ENCODE data around the gene FASLG.
"Not testable (repeated sequence)": the region's sequence is repeated elsewhere in the genome, so short reads cannot be mapped to it uniquely, and the experiment has no call there.

Gene FASLG, protein sequence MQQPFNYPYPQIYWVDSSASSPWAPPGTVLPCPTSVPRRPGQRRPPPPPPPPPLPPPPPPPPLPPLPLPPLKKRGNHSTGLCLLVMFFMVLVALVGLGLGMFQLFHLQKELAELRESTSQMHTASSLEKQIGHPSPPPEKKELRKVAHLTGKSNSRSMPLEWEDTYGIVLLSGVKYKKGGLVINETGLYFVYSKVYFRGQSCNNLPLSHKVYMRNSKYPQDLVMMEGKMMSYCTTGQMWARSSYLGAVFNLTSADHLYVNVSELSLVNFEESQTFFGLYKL

DNA sequence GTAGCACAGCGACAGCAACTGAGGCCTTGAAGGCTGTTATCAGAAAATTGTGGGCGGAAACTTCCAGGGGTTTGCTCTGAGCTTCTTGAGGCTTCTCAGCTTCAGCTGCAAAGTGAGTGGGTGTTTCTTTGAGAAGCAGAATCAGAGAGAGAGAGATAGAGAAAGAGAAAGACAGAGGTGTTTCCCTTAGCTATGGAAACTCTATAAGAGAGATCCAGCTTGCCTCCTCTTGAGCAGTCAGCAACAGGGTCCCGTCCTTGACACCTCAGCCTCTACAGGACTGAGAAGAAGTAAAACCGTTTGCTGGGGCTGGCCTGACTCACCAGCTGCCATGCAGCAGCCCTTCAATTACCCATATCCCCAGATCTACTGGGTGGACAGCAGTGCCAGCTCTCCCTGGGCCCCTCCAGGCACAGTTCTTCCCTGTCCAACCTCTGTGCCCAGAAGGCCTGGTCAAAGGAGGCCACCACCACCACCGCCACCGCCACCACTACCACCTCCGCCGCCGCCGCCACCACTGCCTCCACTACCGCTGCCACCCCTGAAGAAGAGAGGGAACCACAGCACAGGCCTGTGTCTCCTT, at the start of gene FASLG:
TSS of gene FASLG (plus strand) at position 233 of the 583 bp plus-strand sequence. CDS start at position 332, 99 bp downstream.
- DNase-seq, result no peak

DNA sequence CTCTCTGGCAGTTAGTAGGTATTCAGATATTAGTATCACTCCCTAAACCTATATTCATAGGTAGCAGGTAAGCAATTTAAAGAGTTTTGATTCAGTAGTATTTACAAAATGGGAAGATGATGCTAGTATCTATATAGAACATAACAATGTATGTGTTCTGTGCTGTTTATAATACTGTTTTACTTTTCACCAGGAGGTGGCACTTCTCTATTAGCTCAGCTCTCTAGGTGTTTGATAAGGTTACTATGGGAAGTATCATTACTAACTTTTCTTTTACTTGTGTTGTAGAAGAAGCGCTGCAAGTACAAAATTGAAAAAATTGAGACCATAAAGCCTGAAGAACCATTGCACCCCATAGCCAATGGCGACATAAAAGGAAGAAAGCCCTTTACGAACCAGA, 49.4 kb upstream of the FASLG start:
- DNase-seq, result peak; percentile 73 to 79

DNA sequence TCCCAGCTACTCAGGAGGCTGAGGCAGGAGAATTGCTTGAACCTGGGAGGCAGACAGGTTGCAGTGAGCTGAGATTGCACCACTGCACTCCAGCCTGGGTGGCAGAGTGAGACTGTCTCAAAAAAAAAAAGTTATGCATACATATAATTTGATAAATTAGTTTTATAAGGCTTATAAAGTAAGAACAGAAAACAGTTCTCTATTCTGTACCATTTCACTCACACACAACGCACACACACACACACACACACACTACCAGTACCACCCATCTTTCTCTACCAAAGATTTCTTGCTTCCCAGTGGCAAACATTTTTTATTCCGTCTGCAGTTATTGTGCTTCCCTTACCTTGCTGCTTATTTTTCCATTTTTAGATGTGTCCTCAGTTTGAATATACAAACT, 46.4 kb upstream of the FASLG start:
- no peak for DNase-seq

DNA sequence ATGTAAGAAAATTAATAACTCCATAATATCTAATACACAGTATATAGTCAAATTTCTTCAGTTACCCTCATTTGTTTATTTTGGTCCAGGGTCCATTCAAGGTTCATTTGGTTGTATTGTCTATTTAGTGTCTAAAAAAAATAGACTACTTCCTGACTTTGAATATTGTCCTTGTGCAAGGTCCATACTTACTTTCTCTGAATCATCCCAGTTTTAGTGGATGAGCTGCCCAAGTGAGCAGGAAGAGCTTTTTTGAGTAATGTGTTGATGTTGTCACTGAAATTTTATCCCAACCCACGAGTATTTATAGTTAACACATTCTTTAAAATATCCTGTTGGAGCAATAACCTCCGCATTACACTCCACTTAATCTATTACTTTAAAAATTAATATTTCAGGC, 45.6 kb upstream of the FASLG start:
- no peak for DNase-seq

DNA sequence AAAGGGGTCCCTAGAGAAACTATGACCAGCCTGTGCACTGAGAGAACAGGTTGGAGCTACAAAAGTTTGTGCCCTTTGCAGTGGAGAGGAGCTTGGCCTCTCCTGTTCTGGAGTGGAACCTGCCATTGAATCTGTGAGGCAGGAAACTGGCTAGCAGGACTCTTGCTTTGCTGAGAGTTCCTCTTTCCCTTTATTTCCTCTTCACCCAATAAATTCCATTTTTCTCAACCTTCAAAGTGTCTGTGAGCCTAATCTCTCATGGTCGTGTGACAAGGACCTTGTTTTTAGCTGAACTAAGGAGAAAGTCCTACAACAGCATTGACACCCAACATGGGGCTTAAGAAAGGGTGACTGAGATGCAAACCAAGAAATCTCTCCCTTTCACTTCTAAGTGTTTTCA, 42.7 kb upstream of the FASLG start:
- DNase-seq, result peak; percentile 9 to 24

DNA sequence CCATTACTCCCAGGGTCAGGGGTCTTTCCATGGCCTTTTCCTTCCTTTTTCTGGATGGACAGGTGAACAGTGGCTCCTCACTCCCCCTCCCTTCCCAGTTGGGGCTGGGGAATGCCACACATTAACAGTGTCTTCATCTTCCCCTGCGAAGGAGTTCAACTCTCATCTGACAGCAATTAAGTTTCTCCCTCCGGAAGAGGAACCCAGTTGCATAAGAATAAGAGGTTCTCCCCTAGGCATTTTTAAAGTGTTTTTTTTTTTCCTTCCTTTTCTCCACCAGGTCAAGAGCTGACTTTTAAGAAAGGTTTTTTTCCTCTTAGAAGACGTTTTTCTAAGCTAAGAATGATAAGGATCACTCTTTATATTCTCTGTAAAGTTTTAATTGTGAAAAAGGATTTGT, 42.3 kb upstream of the FASLG start:
- peak in 1 of 2 experiments; percentile 21 for DNase-seq

DNA sequence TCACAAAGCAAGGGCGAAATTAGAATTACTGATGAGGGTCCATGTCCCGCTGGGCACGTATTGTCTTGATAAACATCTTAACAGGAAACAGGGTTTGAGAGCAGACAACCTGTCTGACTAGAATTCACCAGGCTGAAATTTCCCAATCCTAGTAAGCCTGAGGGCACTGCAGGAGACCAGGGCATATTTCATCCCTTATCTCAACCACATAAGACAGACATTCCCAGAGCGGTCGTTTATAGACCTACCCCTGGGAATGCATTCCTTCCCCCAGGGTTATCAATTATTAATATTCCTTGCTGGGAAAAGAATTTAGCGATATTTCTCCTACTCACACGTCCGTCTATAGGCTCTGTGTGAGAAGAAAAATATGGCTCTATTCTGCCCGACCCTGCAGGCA, 38.3 kb upstream of the FASLG start:
- DNase-seq, result not testable (repeated sequence)

DNA sequence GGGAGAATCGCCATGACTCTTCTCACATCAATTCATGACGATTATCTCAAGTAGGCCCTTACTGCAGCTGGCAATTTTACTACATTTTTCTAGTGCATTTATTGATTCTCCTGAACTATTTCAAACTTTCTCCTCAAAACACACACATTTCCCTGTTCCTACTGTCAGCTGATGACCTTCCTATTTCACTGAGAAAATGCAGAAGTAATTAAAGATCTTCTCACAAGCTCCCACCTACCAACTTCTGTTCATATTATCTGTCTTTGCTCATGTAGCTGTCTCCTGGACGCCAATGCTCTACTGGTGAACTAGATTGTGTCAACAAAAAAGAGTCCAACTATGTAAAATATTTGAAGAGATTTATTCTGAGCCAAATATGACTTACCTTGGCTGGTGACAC, 36.4 kb upstream of the FASLG start:
- DNase-seq, result peak in 1 of 2 experiments; percentile 9

DNA sequence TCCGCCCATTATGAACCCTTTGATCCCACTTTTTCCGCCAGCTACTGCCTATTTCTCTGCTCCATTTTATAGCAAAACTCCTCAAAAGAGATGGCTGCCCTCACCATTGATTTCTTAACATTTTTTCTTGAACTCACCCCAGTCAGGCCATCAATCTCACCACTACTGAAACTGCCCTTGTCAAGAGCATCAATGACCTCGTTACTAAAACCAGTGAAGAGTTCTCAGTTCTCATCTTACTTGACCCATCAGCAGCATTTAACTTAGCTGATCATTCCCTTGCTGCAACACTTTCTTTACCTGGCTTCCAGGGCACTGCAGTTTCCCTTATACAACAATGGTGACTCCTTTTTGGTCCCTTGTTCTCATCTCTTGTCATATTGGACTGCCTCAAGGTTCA, 35.2 kb upstream of the FASLG start:
- no peak for DNase-seq

DNA sequence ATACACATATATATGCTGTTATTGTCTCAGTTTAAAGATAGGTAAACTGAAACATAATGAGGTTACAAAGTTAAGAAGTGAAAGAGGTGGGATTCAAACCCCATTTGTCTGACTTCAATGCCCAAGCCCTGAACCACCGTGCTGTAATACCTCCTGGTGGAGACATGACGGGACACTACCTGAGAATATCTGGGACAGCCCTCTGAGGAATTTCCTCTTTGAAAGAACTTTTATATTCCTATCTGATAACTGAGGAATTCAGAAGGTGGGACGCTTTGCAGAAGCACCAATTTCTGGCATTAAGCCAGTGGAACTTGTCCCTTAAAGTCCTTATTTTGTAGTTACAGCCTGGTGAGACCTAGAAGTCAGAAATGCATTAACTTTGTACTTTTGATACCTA, 32.1 kb upstream of the FASLG start:
- no peak for DNase-seq

DNA sequence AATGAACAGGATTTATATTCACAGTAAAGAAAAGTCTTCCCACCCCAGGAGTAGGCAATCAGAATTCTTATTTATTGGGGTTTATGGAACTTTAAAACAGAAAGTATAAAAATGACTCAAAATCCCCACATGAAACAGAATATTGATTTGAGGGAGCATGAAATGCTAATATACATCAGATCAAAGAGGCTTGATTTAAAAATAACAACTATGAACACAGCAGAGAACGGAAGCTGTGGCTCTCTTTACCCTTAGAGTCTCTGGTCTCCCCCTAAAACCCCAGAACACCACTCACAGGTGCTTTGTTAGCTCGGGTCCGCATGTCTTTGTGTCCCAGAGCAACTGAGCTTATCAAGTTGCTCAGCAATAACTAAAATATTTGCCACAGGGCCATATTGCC, 31.2 kb upstream of the FASLG start:
- no peak for DNase-seq

DNA sequence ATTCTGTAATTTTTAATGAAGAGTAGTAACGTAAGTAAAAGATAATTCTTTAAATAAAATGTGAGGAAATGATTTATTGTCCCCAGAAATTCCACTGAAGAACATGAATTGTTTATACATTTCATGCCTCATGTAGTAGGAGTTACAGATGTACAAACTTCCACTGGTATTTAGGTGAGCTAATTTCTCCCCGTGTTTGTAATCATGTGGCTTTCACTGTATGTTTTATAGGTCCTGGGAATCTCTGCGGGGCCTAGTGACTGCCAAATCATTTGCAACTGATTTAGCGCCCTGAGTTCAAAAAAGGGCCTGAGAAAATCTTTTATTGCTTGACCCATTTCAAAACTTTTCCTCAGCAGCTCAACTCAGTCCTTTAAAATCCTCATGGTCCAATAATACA, 30.5 kb upstream of the FASLG start:
- no peak for DNase-seq

DNA sequence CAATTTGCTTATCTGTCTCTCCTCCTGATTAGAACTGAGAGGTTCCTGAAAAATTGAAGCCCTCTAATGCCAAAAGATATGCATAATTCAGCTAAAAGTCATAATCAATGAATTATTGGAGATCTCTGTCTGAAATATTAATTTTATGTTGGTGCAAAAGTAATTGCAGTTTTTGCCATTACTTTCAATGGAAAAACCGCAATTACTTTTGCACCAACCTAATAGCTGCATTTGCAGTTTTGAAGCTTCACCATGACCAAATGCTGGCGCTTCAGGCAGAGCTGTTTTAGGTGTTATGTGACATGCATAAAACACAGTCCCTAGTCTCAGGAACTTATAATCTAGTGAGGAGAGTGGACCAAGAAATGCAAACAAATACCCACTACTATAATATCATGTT, 29.7 kb upstream of the FASLG start:
- no peak for DNase-seq

DNA sequence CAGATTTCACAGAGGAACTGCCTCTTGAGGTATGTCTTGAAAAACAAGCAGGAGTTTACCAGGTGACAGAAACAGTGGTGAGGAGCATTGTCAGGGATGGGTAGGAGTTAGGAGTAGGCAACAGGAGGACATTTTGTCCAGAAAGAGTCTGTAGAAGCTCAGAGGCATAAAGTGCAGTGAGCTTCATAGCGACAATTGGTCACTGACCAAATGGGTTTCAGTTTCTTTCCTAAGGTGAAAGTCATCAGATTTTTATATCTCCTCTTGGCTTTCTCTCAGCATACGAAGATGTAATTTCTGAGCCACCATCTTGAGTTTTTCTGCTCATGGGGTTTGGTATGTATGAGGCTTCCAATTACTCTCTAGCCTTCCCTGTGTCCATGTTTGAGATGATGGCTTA, 29.3 kb upstream of the FASLG start:
- DNase-seq, result no peak

DNA sequence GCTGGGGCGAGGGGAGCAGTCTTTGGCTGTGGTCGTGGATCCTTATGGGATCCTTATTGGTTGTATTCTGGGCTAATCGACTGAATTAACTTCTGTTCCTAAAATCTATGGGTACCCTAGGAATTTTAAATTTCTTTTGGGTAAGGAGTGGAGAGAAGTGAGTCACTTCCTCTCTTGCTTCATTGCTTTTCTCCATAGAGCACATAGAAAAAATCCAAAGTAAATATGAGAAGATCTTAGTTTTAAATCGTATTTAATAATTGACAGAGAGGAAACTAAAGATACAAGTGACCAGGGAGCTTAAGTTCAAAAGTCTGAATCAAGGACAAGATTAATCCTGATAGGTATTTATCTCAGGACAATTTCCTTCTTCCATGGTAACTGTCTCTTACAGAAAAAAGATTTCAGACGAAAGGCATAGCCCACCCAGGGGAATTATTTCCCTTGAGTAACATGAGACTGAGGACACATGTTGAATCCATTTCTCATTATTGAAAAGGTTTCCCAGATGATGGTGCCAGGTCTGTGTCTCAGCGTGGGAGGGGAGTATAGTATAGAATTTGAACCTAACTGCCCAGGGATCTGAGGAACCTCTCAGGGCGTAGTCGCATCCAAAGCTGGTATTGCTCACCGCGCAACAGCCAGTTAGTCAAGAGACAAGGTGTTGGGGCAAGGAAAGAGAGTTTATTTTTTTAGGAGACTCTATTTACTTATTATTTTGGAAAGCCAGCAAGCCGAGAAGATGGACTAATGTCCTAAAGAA, 28.7 kb upstream of the FASLG start:
- DNase-seq, result peak; percentile 8 to 11

DNA sequence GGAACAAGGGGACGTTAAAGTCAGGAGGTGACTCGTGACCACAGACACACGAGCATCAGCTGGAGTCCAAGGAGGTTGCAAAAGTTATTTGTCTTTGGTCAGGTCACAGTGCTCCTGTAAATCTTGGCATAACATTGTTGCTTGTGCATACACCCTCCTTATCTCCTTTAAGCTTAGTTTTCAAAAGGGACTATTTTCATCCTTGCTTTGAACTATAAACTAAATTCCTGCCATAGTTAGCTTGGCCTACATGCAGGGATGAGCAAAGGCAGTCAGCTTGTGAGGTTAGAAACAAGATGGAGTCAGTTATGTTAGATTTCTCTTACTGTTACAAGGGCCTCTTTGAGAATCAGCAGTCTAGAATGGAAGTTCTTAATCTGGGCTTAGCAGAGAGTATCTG, 28.0 kb upstream of the FASLG start:
- no peak for DNase-seq

DNA sequence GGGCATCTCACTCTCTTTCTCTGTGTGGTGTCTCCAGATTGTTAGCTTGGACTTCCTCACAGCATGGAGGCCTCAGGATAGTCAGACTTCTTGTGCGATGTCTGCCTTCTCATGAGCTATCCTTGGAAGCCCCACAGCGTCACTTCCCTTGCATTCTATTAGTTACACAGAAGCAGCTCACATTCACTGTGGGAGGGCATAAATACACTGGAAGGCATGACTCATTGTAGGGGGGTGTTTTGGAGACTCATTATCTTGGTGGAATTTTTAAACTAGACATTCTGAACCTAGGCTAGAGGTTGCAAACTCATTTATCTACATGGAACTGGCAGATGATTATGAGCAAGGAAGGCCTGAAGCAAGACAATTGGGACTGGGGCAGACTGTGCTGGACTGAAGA, 21.4 kb upstream of the FASLG start:
- no peak for DNase-seq

DNA sequence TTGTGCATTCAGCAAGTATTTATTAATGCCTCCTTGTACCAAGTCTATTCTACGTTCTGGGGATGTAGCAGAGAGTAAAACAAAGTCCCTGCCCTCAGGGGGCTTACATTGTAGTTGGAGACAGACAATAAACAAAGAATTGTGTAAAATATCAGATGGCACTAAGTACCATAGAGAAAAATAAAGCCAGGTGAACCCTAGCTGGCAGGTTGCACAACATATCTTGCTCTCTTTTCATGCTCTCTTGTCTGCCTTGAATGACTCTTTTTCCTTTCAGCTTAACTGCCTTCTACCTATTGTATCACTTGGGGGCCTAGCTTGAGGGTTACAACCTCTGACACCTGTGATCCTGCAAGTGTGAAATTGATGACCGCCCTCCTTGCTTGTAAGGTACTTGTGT, 20.7 kb upstream of the FASLG start:
- DNase-seq, result no peak

DNA sequence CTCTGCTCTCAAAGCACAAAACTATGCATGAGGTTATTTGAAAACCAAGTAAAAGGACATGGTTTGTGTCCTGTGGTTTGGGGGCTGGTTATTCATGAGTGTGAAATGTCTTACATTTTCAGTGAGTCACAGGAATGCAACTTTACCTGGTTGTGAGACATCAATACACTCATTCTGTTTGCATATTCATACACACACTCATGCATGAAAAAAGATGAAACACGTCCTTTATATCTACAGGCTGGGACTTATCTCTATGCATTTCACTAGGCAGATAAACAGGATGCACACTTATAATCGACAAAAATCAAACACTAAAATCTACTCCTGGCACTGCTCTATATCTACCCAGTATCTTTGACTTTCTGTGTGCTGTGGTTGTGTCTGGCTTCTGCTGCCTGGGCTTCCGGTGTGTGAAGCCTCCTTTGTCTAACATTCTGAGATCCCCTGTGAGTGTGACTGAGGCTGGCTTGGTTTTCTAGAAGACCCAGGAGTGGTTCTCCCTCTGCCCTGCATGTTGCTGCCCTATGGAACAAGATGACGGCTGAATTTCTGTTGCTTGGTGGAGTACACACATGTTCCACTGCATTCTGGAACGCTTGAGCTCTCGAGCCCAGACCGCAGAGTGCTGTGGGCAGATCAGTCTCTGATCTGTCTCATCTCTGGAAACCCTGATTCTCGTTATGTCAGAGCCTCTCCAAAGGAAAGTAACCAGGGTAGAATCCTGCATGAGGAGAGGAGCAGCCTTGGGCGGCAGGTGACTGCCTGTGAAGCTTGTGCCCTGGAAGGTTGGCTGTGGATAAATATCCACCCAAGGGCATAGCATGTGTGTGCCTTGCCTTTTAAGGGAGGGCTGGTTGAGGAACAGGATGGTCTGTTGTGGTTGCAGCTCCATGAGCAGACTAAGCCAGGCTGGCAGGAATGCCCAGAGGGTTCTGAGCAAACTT, 19.7 kb upstream of the FASLG start:
- DNase-seq, result peak; percentile 34 to 40

DNA sequence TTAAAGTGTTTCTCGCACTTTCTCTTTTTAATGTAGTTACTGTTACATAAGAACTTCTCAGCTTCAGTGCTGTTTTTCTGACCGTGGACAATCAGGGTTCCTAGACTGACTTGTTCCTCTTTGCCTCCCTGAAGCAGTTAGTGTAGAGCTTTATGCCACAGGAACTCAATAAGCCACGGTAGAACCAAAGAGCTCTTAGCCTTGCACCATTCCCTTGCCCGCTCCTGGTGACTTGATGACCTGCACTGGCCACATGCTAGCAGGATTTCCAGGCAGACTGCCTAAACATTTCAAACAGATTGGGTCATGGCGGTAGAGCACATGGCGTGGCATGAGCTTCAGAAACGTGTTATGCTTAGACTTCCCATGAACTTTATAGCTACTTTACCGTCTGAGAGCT, 18.8 kb upstream of the FASLG start:
- DNase-seq, result peak; percentile 7 to 18

DNA sequence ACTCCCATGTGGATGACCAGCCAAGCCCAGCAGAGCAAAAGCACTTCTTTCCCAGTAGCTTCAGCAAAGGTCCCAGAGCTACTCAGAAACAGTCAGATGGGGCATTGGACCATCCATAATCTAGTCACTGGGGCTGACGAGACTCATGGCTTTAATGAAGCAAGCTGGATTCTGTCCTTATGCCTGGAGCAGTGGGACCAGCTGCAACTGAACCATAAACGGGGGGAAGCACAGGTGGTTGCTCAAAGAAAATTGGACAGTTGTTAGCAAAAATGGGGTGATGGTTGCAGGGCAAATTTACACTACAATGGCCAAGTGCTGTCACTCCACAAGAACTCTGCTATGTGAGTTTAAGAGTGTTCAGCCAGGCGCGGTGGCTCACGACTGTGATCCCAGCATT, 17.4 kb upstream of the FASLG start:
- no peak for DNase-seq

DNA sequence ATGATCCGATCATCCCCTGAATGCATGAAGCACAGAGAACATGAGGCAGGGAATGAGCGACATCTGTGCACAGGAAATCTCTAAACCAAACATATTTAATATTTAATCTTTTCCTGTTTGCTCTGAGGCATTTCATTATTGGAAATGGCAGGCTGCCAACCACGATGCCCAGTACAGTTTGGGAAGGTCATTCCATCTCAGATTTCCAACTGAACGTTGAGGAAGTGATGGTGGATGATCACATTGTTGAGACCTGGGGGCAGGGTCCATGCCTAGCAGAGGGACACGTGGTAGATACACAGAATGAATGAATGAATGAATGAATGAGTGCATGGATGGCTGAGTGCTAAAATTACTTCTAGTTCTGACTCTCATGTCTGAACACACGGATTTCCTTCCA, 15.9 kb upstream of the FASLG start:
- DNase-seq, result no peak

DNA sequence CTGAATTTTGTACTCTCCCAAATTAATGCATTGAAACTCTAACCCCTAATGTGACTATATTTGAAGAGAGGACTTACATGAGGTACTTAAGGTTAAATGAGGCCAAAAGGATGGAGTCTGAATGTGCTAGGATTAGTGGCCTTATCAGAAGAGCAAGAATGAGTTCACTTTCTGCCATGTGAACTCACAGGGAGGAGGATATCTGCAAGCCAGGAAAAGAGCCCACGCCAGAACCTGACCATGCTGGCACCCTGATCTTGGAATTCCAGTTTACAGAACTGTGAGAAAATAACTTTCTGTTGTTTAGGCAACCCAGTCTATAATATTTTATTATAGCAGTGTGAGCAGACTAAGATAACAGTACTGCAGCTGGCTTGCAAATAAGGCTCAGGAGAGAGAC, 12.2 kb upstream of the FASLG start:
- DNase-seq, result no peak
